K562 treated with DMSO at 1 percent for 12 hours (cell line): ENCODE data around the gene SLITRK3. TPM values are rescaled to one million over a fixed set of nuclear protein-coding genes. Genes with fewer than 3 reads are reported as not detected.

Source experiments
- total RNA-seq: library from RNA; unstranded; fragments of 300-600 nt; gene quantifications from 2 replicates; pipeline ENCODE4 v1.2.3, GENCODE V29; 2022; ENCODE audit not compliant: insufficient read depth

Gene SLITRK3
- not detected in 2 replicates for total RNA-seq

GRCh38 chr3:165195640-165196576 is at the start of gene SLITRK3:
SLITRK3 (minus strand) TSS chr3:165196384; CDS start chr3:165190830, 5,554 bp downstream.

Other genes starting within 250 kb of the SLITRK3 start
- not detected in 2 replicates for gene SI, start 117.9 kb downstream of the SLITRK3 start, total RNA-seq